PC-3 (cell line): ENCODE data around the gene ARHGAP22.

Experiments used
- EZH2 ChIP-seq: fragments of 300-600 bp; sonication (generic); IDR thresholded peaks from one replicate; pipeline ENCODE4 v1.6.1; 2017; ENCODE audit warnings: antibody characterized with exemption, mild to moderate bottlenecking, low read length; ENCODE audit not compliant: unreplicated experiment
- TF ChIP-seq, protein P1 (sequence below): fragments of 300-600 bp; sonication (generic); conservative IDR thresholded peaks from 2 replicates; pipeline ENCODE4 v1.5.1; 2017; ENCODE audit warnings: antibody characterized with exemption, low read depth, mild to moderate bottlenecking, low read length

DNA sequence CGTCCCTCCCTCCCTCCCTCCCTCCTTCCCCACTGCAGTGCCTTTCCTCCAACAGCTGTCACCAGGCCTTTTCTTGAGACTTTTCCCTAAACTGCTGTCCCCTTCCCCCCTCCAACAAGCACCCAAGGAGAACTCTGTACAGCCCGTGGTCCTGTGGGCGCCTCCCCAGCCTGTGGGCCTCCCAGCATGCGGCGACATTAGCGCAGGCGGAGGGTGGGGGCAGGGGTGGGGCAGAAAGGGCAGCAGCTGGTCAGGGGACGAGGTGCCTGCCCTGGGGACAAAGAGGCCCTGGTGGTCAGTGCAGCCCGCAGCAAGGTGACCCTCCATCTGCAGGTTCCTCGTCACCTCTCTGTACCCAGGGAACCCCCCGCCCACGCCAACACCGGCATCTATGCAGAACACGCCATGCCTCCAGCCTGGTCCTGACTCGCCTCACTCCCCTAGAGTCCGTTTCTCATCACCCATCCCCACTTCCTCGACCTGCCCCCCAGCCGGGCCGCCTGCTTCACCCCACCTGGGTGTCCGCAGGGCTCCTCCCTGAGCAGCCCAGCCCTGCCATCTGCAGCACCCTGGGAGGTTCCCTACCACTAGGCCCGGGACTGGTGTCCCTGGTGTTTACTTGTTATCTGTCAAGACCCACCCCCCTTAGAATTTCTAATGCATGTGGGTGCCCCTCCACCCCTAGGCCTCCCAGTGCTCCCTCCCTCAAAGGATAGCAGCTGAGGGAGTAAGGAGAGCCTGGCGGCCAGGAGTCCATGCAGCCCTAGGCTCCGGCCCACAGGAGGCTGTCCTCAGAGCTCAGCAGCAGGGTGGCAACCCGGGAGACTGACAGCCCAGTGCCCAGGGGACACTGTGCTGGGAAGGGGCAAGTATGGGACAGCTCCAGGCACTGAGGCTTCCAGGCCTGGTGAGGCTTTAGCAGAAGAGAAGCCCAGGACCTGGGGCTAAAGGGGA, 147.8 kb downstream of the ARHGAP22 start:
- TF ChIP-seq, protein P1, sequence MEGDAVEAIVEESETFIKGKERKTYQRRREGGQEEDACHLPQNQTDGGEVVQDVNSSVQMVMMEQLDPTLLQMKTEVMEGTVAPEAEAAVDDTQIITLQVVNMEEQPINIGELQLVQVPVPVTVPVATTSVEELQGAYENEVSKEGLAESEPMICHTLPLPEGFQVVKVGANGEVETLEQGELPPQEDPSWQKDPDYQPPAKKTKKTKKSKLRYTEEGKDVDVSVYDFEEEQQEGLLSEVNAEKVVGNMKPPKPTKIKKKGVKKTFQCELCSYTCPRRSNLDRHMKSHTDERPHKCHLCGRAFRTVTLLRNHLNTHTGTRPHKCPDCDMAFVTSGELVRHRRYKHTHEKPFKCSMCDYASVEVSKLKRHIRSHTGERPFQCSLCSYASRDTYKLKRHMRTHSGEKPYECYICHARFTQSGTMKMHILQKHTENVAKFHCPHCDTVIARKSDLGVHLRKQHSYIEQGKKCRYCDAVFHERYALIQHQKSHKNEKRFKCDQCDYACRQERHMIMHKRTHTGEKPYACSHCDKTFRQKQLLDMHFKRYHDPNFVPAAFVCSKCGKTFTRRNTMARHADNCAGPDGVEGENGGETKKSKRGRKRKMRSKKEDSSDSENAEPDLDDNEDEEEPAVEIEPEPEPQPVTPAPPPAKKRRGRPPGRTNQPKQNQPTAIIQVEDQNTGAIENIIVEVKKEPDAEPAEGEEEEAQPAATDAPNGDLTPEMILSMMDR = no peak
- TF ChIP-seq EZH2 = no peak
